Measurements from ENCODE around the gene ANKS1B. TPM values are rescaled to one million over a fixed set of nuclear protein-coding genes. Genes with fewer than 3 reads are reported as not detected.
"Not testable (repeated sequence)": the region's sequence is repeated elsewhere in the genome, so short reads cannot be mapped to it uniquely, and the experiment has no call there.

The ANKS1B gene
- total RNA-seq, 1 donor from 2014 or later, result 65.5 TPM

GRCh38 chr12:99875081-99875480 is 109.7 kb downstream of the ANKS1B start:
- DNase-seq (ENCODE audit: low spot score), result no peak

GRCh38 chr12:99870085-99870484 is 114.7 kb downstream of the ANKS1B start:
- DNase-seq (ENCODE audit: low spot score), result no peak

DNA sequence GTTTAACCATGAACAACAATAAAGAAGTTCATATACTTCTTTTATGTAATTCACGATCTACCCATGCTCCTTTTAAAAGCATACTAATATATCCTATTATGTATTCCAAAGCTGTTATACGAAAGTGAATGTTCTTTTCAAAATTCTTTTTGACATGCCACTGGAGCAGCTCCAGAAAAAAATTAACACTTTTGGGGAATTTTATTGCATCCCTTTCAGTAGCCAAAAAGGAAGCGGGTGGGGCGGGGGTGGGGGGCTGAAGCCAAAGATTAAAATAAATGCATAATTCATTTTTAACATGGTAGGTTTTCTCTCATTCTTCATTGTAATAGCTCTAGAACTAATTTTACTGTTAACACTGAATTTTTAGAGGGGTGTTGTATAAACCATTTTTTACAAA is 123.0 kb downstream of the ANKS1B start:
- DNase-seq (ENCODE audit: low spot score), result no peak

DNA sequence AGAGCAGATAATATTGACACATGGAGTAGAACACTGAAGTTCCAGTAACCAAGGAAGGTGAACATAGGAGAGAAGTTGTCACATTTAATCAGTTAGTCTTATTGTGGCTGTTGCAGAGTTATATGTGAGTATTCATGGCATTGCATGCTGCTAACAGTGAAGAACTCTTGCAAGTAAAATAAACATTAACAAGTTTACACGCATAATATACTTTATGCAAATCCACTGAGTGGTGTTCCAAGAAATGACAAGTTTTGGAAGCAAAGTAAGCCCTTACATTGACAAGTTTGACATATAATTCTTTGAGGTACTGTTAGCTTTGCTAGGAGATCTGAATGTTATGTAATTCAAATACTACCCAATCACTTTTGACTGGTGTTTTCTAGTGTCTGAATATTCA is 125.6 kb downstream of the ANKS1B start:
- no peak for DNase-seq (ENCODE audit: low spot score)

- DNase-seq (ENCODE audit: low spot score), result no peak
Observed at GRCh38 chr12:99852666-99853065, 132.1 kb downstream of the ANKS1B start.

DNA sequence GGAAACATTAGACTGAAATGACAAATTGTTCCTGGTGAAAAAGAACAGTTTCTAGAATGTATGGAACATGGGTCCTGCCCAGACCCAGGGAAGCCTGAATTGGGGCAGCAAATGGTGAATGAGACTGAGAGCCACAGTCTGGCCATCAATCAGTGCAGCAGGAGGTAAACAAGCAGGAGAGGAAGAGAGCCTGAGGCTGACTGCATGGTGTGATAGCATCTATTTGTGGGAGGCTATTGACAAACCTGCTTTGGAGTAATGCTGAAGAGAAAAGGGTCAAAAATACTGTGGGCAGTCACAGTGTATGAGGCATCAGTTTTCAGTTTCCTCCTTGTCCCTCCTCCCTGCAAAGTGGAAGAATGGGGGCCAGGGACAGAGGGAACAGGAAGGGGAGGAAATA is 136.8 kb downstream of the ANKS1B start:
- no peak for DNase-seq (ENCODE audit: low spot score)

- DNase-seq (ENCODE audit: low spot score), result no peak
Observed at GRCh38 chr12:99834710-99835109, 150.0 kb downstream of the ANKS1B start.

GRCh38 chr12:99833397-99833796 is 151.3 kb downstream of the ANKS1B start:
- no peak for DNase-seq (ENCODE audit: low spot score)

- no peak for DNase-seq (ENCODE audit: low spot score)
Observed at GRCh38 chr12:99824900-99825542, 159.7 kb downstream of the ANKS1B start.

DNA sequence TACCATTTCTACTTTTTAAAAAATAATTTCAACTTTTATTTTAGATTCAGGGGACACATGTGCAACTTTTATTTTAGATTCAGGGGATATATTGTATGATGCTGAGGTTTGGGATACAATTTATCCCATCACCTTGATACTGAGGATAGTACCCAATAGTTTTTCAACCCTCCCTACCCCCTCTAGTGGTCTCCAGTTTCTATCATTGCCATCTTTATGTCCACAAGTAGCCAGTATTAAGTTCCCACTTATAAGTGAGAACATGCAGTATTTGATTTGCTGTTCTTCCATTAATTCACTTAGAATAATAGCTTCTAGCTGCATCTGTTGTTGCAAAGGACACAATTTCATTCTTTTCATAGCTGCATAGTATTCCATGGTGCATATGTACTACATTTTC is 162.5 kb downstream of the ANKS1B start:
- no peak for DNase-seq (ENCODE audit: low spot score)

- DNase-seq (ENCODE audit: low spot score), result peak; percentile 38
Observed at GRCh38 chr12:99810718-99811593, 173.8 kb downstream of the ANKS1B start.

DNA sequence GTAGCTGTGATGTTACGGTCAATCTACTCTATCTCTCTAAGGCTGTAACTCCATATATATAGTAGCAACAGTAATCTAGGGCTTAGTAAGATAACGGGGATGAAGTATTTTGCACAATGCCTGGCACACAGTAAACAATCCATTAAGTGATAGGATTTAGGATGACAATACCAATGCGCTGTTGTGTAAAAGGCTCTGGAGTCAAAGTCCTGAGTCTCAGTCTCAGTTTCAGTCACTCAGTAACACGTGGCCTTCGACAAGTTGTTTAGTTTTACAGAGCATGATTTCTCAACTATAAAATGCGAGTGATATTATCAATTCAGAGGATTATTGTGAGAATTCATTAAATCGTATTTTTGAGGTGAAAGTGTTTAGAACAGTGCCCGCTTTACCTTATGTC is 174.8 kb downstream of the ANKS1B start:
- DNase-seq (ENCODE audit: low spot score), result no peak

GRCh38 chr12:99806304-99806703 is 178.4 kb downstream of the ANKS1B start:
- DNase-seq (ENCODE audit: low spot score), result no peak

GRCh38 chr12:99804715-99805114 is 180.0 kb downstream of the ANKS1B start:
- no peak for DNase-seq (ENCODE audit: low spot score)

- DNase-seq (ENCODE audit: low spot score), result no peak
Observed at GRCh38 chr12:99800605-99801004, 184.1 kb downstream of the ANKS1B start.

- DNase-seq (ENCODE audit: low spot score), result not testable (repeated sequence)
Observed at GRCh38 chr12:99797931-99798330, 186.8 kb downstream of the ANKS1B start.

DNA sequence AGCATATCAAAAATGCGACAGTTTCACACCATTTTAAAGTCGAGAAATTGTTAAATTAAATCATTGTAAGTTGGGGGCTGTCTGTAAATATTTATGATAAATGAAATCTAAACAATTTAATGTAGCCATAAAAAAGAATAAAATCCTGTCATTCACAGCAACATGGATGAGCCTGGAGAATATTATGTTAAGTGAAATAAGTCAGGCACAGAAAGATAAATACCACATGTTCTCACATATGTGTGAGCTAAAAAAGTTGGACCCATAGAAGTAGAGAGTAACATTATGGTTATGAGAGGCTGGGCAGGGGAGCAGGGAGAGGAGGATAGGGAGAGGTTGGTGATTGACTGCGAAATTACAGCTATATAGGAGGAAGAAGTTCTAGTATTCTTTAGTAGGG is 201.3 kb downstream of the ANKS1B start:
- DNase-seq (ENCODE audit: low spot score), result no peak

DNA sequence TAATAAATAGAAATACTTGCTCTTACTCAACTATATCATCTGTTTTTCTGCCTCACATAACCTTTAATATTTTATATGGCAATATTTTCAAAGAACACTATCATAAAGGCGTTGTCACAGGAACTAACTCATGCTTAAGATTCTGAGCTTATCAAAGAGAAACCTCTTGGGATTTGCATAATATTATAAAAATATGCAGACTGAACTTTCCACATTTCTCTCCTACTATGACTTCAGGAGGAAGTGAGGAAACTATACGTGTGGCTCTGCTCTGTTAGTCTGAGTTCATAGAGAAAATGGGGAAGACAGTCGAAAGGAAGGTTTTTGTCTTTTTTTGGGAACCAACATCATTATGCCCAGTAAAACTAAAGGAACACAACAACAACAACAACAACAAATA is 212.5 kb downstream of the ANKS1B start:
- peak; percentile 20 for DNase-seq (ENCODE audit: low spot score)

DNA sequence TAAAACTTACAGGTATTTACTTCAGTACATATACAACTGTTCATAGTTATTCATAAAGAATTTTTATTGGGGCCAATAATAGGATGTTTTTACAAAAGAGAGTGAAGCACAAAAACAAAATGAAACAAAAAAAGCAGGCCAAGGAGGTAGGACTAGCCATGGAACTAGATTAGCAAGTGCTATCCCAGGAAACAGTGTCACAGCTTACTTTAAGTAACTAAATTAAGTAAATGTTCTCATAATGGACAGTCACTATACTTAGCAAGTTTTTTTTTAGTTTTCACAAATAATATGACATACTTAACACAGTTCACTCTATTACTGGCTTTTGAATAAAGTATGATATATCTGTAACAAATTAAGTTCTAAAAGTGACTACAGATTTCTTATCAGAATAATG is 213.1 kb downstream of the ANKS1B start:
- peak; percentile 0 for DNase-seq (ENCODE audit: low spot score)

DNA sequence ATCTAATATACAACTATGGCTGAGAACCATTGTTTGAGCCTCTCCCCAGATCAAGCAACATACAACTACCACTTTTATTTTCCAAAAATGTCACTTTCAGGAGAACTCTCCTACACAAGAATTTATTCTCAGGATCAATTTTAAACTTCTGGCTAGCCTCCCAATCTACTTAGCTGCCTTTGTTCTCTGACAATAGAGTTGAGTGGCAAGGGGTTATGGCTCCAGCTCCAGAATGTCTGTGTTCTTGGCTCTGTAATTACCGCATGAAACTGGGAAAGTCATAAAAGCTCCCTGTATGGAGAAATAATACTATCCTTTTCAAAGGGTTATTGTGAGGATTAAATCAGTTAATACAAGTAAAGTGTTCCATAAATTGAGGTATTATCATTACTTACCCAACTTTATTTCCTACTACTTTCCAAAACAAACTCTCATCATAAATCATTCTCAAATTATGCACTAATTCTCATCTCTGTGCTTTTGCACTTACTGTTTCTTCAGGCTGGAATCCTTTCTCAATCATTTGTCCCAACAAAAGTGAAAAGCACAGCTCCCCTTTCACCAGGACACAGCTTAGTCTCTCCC is 215.2 kb downstream of the ANKS1B start:
- no peak for DNase-seq (ENCODE audit: low spot score)

DNA sequence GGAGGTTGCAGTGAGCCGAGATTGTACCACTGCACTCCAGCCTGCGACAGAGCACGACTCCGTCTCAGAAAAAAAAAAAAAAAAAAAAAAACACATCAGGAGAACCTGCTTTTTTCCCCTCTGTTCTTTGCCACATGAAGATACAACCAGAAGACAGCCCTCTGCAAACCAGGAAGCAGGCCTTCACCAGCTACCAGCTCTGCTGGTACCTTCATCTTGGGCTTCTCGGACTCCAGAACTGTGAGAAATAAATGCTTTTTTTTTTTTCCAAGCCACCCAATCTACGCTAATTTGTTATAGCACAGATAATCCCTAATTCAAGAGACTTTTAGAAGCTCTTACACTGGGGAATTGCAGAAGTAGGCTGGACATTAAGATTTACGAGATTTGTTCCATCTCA is 216.0 kb downstream of the ANKS1B start:
- no peak for DNase-seq (ENCODE audit: low spot score)

GRCh38 chr12:99767809-99768208 is 216.9 kb downstream of the ANKS1B start:
- peak; percentile 33 for DNase-seq (ENCODE audit: low spot score)

DNA sequence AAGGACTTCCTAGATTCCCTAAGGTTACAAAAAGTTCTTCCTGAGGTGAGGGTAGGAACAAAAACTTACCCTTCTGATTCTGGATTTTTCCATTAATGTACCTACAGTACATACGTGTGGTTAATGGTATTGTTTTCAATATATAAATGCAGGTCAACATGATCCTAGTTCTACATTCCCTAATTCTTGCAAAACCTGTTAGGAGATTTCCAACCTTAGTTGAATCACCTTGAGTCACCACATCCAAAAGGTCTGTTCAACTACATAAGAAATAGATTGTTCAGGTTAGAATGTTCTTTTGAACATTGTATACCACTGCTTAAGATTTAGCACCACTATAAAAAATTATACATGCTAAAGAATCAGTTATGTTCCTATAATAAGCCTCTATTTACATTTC is 218.3 kb downstream of the ANKS1B start:
- no peak for DNase-seq (ENCODE audit: low spot score)
